ENCODE results near the gene CIROP. TPM values are rescaled to one million over a fixed set of nuclear protein-coding genes. Genes with fewer than 3 reads are reported as not detected.
"Not testable (repeated sequence)": the region's sequence is repeated elsewhere in the genome, so short reads cannot be mapped to it uniquely, and the experiment has no call there.

The CIROP gene
- polyA plus RNA-seq, 3 donors: not detected

GRCh38 chr14:23118506-23119362 lies 13.9 kb upstream of the CIROP start, which contains the start of gene CEBPE:
Gene CEBPE, minus strand, starts transcription at chr14:23119255. Its CDS starts 164 bp downstream, at chr14:23119091.
- no peak for DNase-seq (ENCODE audit: extremely low read depth in 1 of 11, low read depth in 9 of 11, low spot score in 4 of 11)

- no peak for DNase-seq (ENCODE audit: extremely low read depth in 1 of 11, low read depth in 9 of 11, low spot score in 4 of 11)
These were observed 12.7 kb upstream of the CIROP start for GRCh38 chr14:23117371-23118020.

GRCh38 chr14:23115918-23116317 lies 11.1 kb upstream of the CIROP start:
- no peak for DNase-seq (ENCODE audit: extremely low read depth in 1 of 11, low read depth in 9 of 11, low spot score in 4 of 11)

- no peak for DNase-seq (ENCODE audit: extremely low read depth in 1 of 11, low read depth in 9 of 11, low spot score in 4 of 11)
These were observed 10.4 kb upstream of the CIROP start for GRCh38 chr14:23115039-23115731.

DNA sequence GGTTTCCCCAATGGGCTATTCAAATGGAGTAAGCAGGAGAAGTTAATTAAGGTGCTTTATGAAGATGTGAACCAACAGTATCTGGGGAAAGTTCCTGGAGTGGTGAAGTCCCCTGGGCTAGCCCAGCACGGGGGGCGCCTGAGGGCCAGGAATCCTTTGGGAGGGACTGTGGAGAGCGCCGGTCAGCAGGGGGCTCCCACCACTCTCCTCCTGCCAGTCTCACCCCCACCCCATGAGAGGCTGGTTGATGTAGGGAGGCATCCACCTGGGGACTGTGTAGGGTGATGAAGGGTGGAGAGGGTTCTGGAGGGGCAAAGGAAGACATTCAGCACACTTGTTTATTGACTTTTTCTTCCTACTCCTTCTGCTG lies 9.9 kb upstream of the CIROP start:
- no peak for DNase-seq (ENCODE audit: extremely low read depth in 1 of 11, low read depth in 9 of 11, low spot score in 4 of 11)

GRCh38 chr14:23114120-23114458 lies 9.3 kb upstream of the CIROP start:
- no peak for DNase-seq (ENCODE audit: extremely low read depth in 1 of 11, low read depth in 9 of 11, low spot score in 4 of 11)

DNA sequence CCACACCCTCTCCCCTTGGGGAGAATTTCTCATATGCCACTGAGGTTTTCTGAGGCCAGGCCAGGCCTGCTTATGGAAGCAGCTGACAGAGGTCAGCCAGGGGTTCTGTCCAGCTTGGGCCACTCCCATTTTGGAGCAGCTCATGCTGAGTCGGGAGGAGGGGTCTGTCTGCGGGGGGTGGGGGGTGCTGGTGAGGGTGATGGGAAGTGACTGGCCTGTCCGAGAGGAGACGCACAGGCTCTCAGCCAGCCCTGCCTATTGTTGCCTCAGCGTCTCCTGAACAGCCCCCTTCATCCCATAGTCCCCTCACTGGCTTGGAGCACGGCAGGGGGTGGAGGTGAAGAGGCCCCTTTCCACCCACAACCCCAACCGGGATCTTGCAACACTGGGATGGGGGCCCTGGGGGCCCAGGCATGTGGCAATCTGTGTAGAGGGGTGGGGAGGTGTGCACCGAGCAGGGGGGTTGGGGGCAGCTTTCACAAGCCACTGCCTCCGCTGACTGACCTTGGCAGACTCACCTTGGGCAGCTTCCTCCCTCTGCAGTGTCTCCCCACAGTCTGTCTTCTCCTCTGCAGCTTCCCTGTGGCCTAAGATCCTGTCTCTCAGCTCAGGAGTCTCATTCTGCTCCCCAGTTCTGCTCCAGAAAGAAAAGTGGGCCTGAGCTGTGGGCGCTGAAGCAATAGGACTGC lies 8.8 kb upstream of the CIROP start:
- DNase-seq (ENCODE audit: extremely low read depth in 1 of 11, low read depth in 9 of 11, low spot score in 4 of 11): peak in 2 of 11 donors; percentile 27 to 40

DNA sequence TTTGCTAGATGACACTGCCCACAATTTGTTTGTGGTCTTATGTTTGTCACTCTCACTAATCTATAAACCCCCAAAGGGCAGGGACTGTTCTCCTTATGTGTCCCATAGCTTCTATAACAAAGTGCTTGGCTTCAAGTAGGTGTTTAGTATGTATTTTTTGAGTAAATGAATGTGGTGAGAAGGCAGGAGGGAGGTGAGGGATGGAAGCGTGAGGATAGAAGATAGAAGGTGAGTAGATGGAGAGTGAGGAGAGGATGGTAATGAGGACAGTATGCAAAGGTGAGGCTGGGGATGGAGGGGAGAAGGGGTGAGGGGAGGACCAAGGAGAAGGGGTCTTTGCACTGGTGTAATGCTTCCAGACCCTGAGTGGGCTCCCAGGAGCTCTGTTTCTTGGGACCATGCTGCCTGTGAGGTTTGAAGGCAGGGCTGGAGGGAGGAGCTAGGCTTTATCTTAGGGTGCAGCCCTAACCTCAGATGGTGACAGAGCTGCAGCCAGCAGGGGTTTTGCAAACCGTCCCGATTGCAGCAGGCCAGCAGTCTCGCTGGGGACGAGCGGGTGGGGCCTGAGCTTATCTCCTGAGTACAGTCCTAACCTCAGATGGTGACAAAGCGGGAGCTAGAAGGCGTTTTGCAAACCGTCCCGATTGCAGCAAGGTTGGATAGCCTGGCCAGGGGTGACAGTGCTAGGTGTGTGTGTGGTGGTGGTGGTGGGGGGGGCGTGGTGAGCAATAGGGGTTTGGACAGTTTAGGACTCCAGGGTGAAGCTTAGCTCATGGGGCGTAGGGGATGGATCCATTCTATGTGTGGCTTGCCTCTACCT lies 7.8 kb upstream of the CIROP start:
- no peak for DNase-seq (ENCODE audit: extremely low read depth in 1 of 11, low read depth in 9 of 11, low spot score in 4 of 11)

- no peak for DNase-seq (ENCODE audit: extremely low read depth in 1 of 11, low read depth in 9 of 11, low spot score in 4 of 11)
These were observed 6.0 kb upstream of the CIROP start for GRCh38 chr14:23110579-23111365.

- DNase-seq (ENCODE audit: extremely low read depth in 1 of 11, low read depth in 9 of 11, low spot score in 4 of 11): no peak
These were observed 5.0 kb upstream of the CIROP start for GRCh38 chr14:23109769-23110168.

- not testable (repeated sequence) for DNase-seq (ENCODE audit: extremely low read depth in 1 of 11, low read depth in 9 of 11, low spot score in 4 of 11)
These were observed 3.4 kb upstream of the CIROP start for GRCh38 chr14:23108169-23108568.

GRCh38 chr14:23107620-23108019 lies 2.8 kb upstream of the CIROP start:
- DNase-seq (ENCODE audit: extremely low read depth in 1 of 11, low read depth in 9 of 11, low spot score in 4 of 11): not testable (repeated sequence)

- DNase-seq (ENCODE audit: extremely low read depth in 1 of 11, low read depth in 9 of 11, low spot score in 4 of 11): no peak
These were observed 1.9 kb upstream of the CIROP start for GRCh38 chr14:23106747-23107045.

GRCh38 chr14:23105348-23105824 lies 597 bp upstream of the CIROP start:
- no peak for DNase-seq (ENCODE audit: extremely low read depth in 1 of 11, low read depth in 9 of 11, low spot score in 4 of 11)

DNA sequence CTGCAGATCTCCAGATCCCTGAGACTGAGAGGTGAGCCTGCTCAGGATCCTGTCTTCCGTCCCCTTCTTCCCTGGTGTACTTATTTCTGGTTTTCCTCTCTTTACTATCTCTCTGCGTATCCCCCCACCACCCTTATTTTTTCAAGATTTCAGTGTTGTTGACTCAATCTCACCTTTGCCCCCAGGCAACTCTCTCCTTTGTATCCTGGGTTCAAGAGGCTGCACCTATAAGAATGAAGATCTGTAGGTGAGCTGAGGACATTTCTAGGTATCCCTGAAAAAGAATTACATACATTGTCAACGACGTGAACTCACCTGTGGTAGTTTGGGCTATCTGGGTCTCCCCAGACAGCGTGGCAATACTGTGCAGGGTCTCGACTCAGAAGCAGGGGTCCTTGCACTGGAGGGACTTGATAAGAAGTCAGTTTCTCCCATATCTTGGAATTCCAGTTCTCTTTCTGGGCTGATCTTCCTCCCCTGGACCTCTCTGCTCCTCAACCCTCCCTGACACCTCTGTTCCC lies 659 bp downstream of the CIROP start:
- DNase-seq (ENCODE audit: extremely low read depth in 1 of 11, low read depth in 9 of 11, low spot score in 4 of 11): no peak

DNA sequence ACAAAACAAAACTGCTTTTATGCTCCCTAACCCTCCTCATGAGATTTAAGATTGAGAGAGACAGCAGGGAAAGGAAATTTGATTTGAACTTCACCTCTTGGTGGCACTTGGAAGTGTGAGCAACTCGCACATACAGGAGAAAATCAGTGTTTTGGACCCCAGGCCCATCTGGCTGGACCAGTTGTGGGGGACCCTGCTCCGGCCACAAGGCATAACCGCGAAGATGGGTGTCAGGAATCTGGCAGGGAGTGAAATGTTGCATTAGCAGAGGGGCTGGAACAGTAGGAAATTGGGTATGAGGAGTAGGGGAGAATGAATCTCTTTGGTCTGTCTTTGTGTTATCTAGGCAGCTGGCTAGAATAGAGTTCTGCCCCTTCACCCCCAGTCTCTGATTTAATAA lies 1.2 kb downstream of the CIROP start:
- DNase-seq (ENCODE audit: extremely low read depth in 1 of 11, low read depth in 9 of 11, low spot score in 4 of 11): no peak

- DNase-seq (ENCODE audit: extremely low read depth in 1 of 11, low read depth in 9 of 11, low spot score in 4 of 11): no peak
These were observed 2.0 kb downstream of the CIROP start for GRCh38 chr14:23102801-23103200.
